Measurements from ENCODE around the gene OPCML. TPM values are rescaled to one million over a fixed set of nuclear protein-coding genes. Genes with fewer than 3 reads are reported as not detected.

Gene OPCML
- total RNA-seq, 1 experiment from 2014 or later, result not detected

GRCh38 chr11:132588366-132588765, 943.9 kb downstream of the OPCML start:
- CTCF ChIA-PET, result no interaction called here
- no peaks in the 10 kb centered on the region; the same call in 1 of the 2 replicates for H3K9me3 ChIP-seq
- peaks cover 13% of the 10 kb centered on the region for H3K27me3 Mint-ChIP-seq (ENCODE audit: insufficient read depth, unreplicated experiment)

DNA sequence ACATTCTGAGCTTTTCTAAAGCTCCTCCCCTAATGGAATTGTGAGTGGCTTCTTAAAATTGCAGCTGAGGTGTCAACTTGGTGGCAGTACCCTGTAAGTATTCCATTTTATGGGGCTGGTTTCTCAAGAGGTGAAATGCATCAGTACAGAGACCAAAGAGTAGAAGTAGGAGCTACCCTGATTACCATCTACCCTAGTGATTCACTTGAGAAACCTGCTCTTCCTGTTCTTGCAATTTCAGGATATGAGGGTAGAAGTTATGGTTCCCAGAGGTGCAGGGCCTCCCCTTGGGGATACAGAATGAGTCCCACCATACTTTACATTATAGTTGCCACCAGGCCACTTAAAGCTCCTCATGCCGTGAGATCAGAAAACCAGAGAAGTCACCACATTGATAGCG, 944.6 kb downstream of the OPCML start:
- no peaks in the 10 kb centered on the region; the same call in 1 of the 2 replicates for H3K9me3 ChIP-seq
- POLR2A ChIA-PET, result no interaction called here

More at GRCh38 chr11:132588366-132588765, 943.9 kb downstream of the OPCML start:
- no peak for DNase-seq
- Histone ChIP-seq H3K36me3 (ENCODE audit: control insufficient read depth, insufficient read depth, low read length) (no peaks in the 10 kb centered on the region), H3K4me1 (no peaks in the 10 kb centered on the region), H3K27me3 (replicated peaks; ENCODE audit: control insufficient read depth, insufficient read depth, low read length) (no peaks in the 10 kb centered on the region), H3K4me3 (ENCODE audit: low read depth, low read length) (no peak overlapping the region)
- intact Hi-C loops (cut with micrococcal nuclease; ENCODE audit: unreplicated experiment), result no loop called here
- BruUV-seq (replicated peaks), result no TSS peak
- Mint-ChIP-seq H3K27ac (ENCODE audit: unreplicated experiment) (no peak overlapping the region), H3K36me3 (ENCODE audit: insufficient read depth, unreplicated experiment) (no peaks in the 10 kb centered on the region), H3K4me1 (ENCODE audit: low read depth, unreplicated experiment) (no peaks in the 10 kb centered on the region), H3K4me3 (ENCODE audit: unreplicated experiment) (no peak overlapping the region), H3K9me3 (ENCODE audit: unreplicated experiment) (peaks cover 8% of the 10 kb centered on the region)
- POLR2A ChIA-PET, result no interaction called here
- TF ChIP-seq, protein P1, sequence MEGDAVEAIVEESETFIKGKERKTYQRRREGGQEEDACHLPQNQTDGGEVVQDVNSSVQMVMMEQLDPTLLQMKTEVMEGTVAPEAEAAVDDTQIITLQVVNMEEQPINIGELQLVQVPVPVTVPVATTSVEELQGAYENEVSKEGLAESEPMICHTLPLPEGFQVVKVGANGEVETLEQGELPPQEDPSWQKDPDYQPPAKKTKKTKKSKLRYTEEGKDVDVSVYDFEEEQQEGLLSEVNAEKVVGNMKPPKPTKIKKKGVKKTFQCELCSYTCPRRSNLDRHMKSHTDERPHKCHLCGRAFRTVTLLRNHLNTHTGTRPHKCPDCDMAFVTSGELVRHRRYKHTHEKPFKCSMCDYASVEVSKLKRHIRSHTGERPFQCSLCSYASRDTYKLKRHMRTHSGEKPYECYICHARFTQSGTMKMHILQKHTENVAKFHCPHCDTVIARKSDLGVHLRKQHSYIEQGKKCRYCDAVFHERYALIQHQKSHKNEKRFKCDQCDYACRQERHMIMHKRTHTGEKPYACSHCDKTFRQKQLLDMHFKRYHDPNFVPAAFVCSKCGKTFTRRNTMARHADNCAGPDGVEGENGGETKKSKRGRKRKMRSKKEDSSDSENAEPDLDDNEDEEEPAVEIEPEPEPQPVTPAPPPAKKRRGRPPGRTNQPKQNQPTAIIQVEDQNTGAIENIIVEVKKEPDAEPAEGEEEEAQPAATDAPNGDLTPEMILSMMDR (IDR thresholded peaks at IDR 0.05; ENCODE audit: insufficient read depth in 1 of 2, low read depth in 1 of 2, low read length in 1 of 2, severe bottlenecking in 1 of 2, unreplicated experiment in 1 of 2), result no peak

DNA sequence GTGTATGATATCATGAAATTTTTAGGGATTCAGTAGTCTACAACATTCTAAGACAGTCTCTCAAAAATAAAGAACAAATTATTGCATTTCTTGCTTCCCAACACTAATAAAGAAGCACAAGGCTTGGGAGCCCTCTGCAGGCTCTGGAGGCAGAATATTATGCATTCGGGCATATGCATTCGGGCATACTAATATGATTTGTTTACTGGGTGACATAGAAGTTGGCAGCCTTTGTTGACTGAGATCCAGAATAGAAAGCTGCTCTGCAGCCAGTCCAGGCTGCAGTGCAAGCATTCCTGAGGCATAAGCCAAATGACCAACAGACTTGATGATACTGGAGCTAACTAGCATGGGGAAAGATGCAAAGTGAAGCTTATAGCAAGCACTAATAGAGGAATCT, 945.5 kb downstream of the OPCML start:
- Mint-ChIP-seq H3K27ac (ENCODE audit: unreplicated experiment) (no peak overlapping the region), H3K4me3 (ENCODE audit: unreplicated experiment) (no peak overlapping the region), H3K36me3 (ENCODE audit: insufficient read depth, unreplicated experiment) (no peaks in the 10 kb centered on the region), H3K9me3 (ENCODE audit: unreplicated experiment) (no peaks in the 10 kb centered on the region), H3K4me1 (ENCODE audit: low read depth, unreplicated experiment) (no peaks in the 10 kb centered on the region), H3K27me3 (ENCODE audit: insufficient read depth, unreplicated experiment) (peaks cover 3% of the 10 kb centered on the region)
- intact Hi-C loops (cut with micrococcal nuclease; ENCODE audit: unreplicated experiment), result no loop called here
- H3K27me3 ChIP-seq (replicated peaks; ENCODE audit: control insufficient read depth, insufficient read depth, low read length), result no peaks in the 10 kb centered on the region
- ChIA-PET CTCF (no interaction called here), POLR2A (no interaction called here)
- no peaks in the 10 kb centered on the region; the same call in 1 of the 2 replicates for H3K9me3 ChIP-seq
- no peak for DNase-seq
- H3K4me3 ChIP-seq (ENCODE audit: low read depth, low read length), result no peak overlapping the region
- no peaks in the 10 kb centered on the region for H3K4me1 ChIP-seq
- H3K36me3 ChIP-seq (ENCODE audit: control insufficient read depth, insufficient read depth, low read length), result no peaks in the 10 kb centered on the region
- TF ChIP-seq, protein P1 (IDR thresholded peaks at IDR 0.05; ENCODE audit: insufficient read depth in 1 of 2, low read depth in 1 of 2, low read length in 1 of 2, severe bottlenecking in 1 of 2, unreplicated experiment in 1 of 2), result no peak
- no TSS peak for BruUV-seq (replicated peaks)

More for the DNA sequence above, 944.6 kb downstream of the OPCML start:
- H3K4me3 Mint-ChIP-seq (ENCODE audit: unreplicated experiment), result no peak overlapping the region
- Histone ChIP-seq H3K4me3 (ENCODE audit: low read depth, low read length) (no peak overlapping the region), H3K36me3 (ENCODE audit: control insufficient read depth, insufficient read depth, low read length) (no peaks in the 10 kb centered on the region), H3K27me3 (replicated peaks; ENCODE audit: control insufficient read depth, insufficient read depth, low read length) (no peaks in the 10 kb centered on the region), H3K4me1 (no peaks in the 10 kb centered on the region)
- no peak overlapping the region for H3K27ac Mint-ChIP-seq (ENCODE audit: unreplicated experiment)
- no peaks in the 10 kb centered on the region for H3K36me3 Mint-ChIP-seq (ENCODE audit: insufficient read depth, unreplicated experiment)
- intact Hi-C loops (cut with micrococcal nuclease; ENCODE audit: unreplicated experiment), result no loop called here
- H3K4me1 Mint-ChIP-seq (ENCODE audit: low read depth, unreplicated experiment), result no peaks in the 10 kb centered on the region
- H3K9me3 Mint-ChIP-seq (ENCODE audit: unreplicated experiment), result peaks cover 2% of the 10 kb centered on the region
- DNase-seq, result no peak
- H3K27me3 Mint-ChIP-seq (ENCODE audit: insufficient read depth, unreplicated experiment), result peaks cover 7% of the 10 kb centered on the region
- TF ChIP-seq, protein P1 (IDR thresholded peaks at IDR 0.05; ENCODE audit: insufficient read depth in 1 of 2, low read depth in 1 of 2, low read length in 1 of 2, severe bottlenecking in 1 of 2, unreplicated experiment in 1 of 2), result no peak
- CTCF ChIA-PET, result no interaction called here
- BruUV-seq (replicated peaks), result no TSS peak
